Measurements from ENCODE around the gene COCH.

COCH gene

GRCh38 chr14:30853946-30854345 is 20.4 kb upstream of the COCH start:
- H3K36me3 ChIP-seq (ENCODE audit: control insufficient read depth, insufficient read depth, low read length): no peaks in the 10 kb centered on the region

GRCh38 chr14:30854492-30854891 is 19.9 kb upstream of the COCH start:
- Histone ChIP-seq H3K4me3 (replicated peaks; ENCODE audit: low read depth, low read length) (no peak overlapping the region), H3K36me3 (ENCODE audit: control insufficient read depth, insufficient read depth, low read length) (no peaks in the 10 kb centered on the region), H3K27me3 (replicated peaks; ENCODE audit: control insufficient read depth, insufficient read depth, low read length) (no peaks in the 10 kb centered on the region)
- TF ChIP-seq CTCF (IDR thresholded peaks at IDR 0.05; ENCODE audit: insufficient read depth, low read length, poor library complexity, severe bottlenecking): no peak
- DNase-seq (ENCODE audit: extremely low read depth, insufficient read length): peak; percentile 65

More at GRCh38 chr14:30853946-30854345, 20.4 kb upstream of the COCH start:
- no peak for DNase-seq (ENCODE audit: extremely low read depth, insufficient read length)
- H3K4me3 ChIP-seq (replicated peaks; ENCODE audit: low read depth, low read length): no peak overlapping the region
- H3K27me3 ChIP-seq (replicated peaks; ENCODE audit: control insufficient read depth, insufficient read depth, low read length): no peaks in the 10 kb centered on the region
- TF ChIP-seq CTCF (IDR thresholded peaks at IDR 0.05; ENCODE audit: insufficient read depth, low read length, poor library complexity, severe bottlenecking): no peak

- peak; percentile 43 for DNase-seq (ENCODE audit: extremely low read depth, insufficient read length)
- H3K36me3 ChIP-seq (ENCODE audit: control insufficient read depth, insufficient read depth, low read length): no peaks in the 10 kb centered on the region
- H3K4me3 ChIP-seq (replicated peaks; ENCODE audit: low read depth, low read length): no peak overlapping the region
- TF ChIP-seq CTCF (IDR thresholded peaks at IDR 0.05; ENCODE audit: insufficient read depth, low read length, poor library complexity, severe bottlenecking): no peak
- no peaks in the 10 kb centered on the region for H3K27me3 ChIP-seq (replicated peaks; ENCODE audit: control insufficient read depth, insufficient read depth, low read length)
Measured at GRCh38 chr14:30855345-30856037, 18.9 kb upstream of the COCH start.

- H3K27me3 ChIP-seq (replicated peaks; ENCODE audit: control insufficient read depth, insufficient read depth, low read length): no peaks in the 10 kb centered on the region
- TF ChIP-seq CTCF (IDR thresholded peaks at IDR 0.05; ENCODE audit: insufficient read depth, low read length, poor library complexity, severe bottlenecking): no peak
- DNase-seq (ENCODE audit: extremely low read depth, insufficient read length): no peak
- H3K36me3 ChIP-seq (ENCODE audit: control insufficient read depth, insufficient read depth, low read length): no peaks in the 10 kb centered on the region
- H3K4me3 ChIP-seq (replicated peaks; ENCODE audit: low read depth, low read length): no peak overlapping the region
Measured at GRCh38 chr14:30861200-30861599, 13.2 kb upstream of the COCH start.

- no peaks in the 10 kb centered on the region for H3K27me3 ChIP-seq (replicated peaks; ENCODE audit: control insufficient read depth, insufficient read depth, low read length)
- no peak for DNase-seq (ENCODE audit: extremely low read depth, insufficient read length)
- H3K36me3 ChIP-seq (ENCODE audit: control insufficient read depth, insufficient read depth, low read length): no peaks in the 10 kb centered on the region
- TF ChIP-seq CTCF (IDR thresholded peaks at IDR 0.05; ENCODE audit: insufficient read depth, low read length, poor library complexity, severe bottlenecking): no peak
- H3K4me3 ChIP-seq (replicated peaks; ENCODE audit: low read depth, low read length): no peak overlapping the region
Measured at GRCh38 chr14:30864934-30865333, 9.4 kb upstream of the COCH start.

- no peaks in the 10 kb centered on the region for H3K36me3 ChIP-seq (ENCODE audit: control insufficient read depth, insufficient read depth, low read length)
- no peak for DNase-seq (ENCODE audit: extremely low read depth, insufficient read length)
- H3K27me3 ChIP-seq (replicated peaks; ENCODE audit: control insufficient read depth, insufficient read depth, low read length): no peaks in the 10 kb centered on the region
- no peak for TF ChIP-seq CTCF (IDR thresholded peaks at IDR 0.05; ENCODE audit: insufficient read depth, low read length, poor library complexity, severe bottlenecking)
- no peak overlapping the region for H3K4me3 ChIP-seq (replicated peaks; ENCODE audit: low read depth, low read length)
Measured at GRCh38 chr14:30868736-30869135, 5.6 kb upstream of the COCH start.
